T-cell (primary cell): ENCODE measurements around the gene REX1BD. TPM values are rescaled to one million over a fixed set of nuclear protein-coding genes. Genes with fewer than 3 reads are reported as not detected.

Experiments used
- ATAC-seq, 4 experiments: fragments of 200-7000 bp in 3 of 4; fragments of 150-1000 bp in 1 of 4; cut with Tn5 transposase; replicated peaks in 1 of 4; 1 replicate in 3 of 4; 2 replicates in 1 of 4; pipeline ENCODE4 v1.10.0; 2021; ENCODE audit warnings: moderate library complexity in 3 of 4, mild to moderate bottlenecking in 2 of 4, moderate number of reproducible peaks in 1 of 4
- CTCF ChIA-PET, 2 donors: fragments of 300-600 bp; sonication (Branson Sonifier 250); formaldehyde crosslinking; loops; one replicate each; lab custom pipeline; 2022; ENCODE audit warnings: antibody characterized with exemption in 2 of 2; lab: Charles Lee
- POLR2A ChIA-PET, 2 donors: fragments of 300-600 bp; sonication (Branson Sonifier 250); formaldehyde crosslinking; loops; one replicate each; lab custom pipeline; 2022; ENCODE audit warnings: antibody characterized with exemption in 2 of 2; lab: Charles Lee
- DNase-seq, 35 experiments: peaks; one replicate each; pipeline versions ENCODE4 v3.0.0 to v3.0.0-alpha.2; 2013 to 2023
- H3K27ac ChIP-seq: one replicate; pipeline ENCODE4 v1.5.1; 2013; ENCODE audit warnings: low read length
- H3K27me3 ChIP-seq, 2 experiments: replicated peaks in 1 of 2; 1 replicate in 1 of 2; 2 replicates in 1 of 2; pipeline versions ENCODE4 v1.6.1 to v1.7.0; 2013; ENCODE audit warnings: low read length in 1 of 2, mixed read lengths in 1 of 2; ENCODE audit not compliant: control insufficient read depth in 2 of 2, insufficient read depth in 2 of 2; ENCODE audit errors: extremely low read depth in 1 of 2
- H3K36me3 ChIP-seq, 2 donors: 1 replicate in 1 of 2; 2 replicates in 1 of 2; pipeline versions ENCODE4 v1.6.1 to v1.7.0; 2013; ENCODE audit warnings: low read length in 1 of 2; ENCODE audit not compliant: control insufficient read depth in 2 of 2, insufficient read depth in 1 of 2; ENCODE audit errors: extremely low read depth in 1 of 2
- H3K4me1 ChIP-seq, 2 experiments: 1 replicate in 1 of 2; 2 replicates in 1 of 2; pipeline versions ENCODE4 v1.6.1 to v1.7.0; 2013; ENCODE audit warnings: low read length in 2 of 2, mixed read lengths in 1 of 2; ENCODE audit not compliant: insufficient read depth in 2 of 2, control insufficient read depth in 1 of 2; ENCODE audit errors: extremely low read depth in 1 of 2
- H3K4me3 ChIP-seq, 2 donors: 1 replicate in 1 of 2; 2 replicates in 1 of 2; pipeline versions ENCODE4 v1.5.1 to v1.7.0; 2013; ENCODE audit warnings: mild to moderate bottlenecking in 2 of 2, low read length in 1 of 2, moderate library complexity in 1 of 2; ENCODE audit not compliant: control insufficient read depth in 1 of 2; ENCODE audit errors: extremely low read depth in 1 of 2
- H3K9me3 ChIP-seq: 2 replicates; pipeline ENCODE4 v1.7.0; 2013
- H3K27ac Mint-ChIP-seq, 2 donors: one replicate each; pipeline ENCODE4 v1.8.0; 2020 to 2021; ENCODE audit warnings: mild to moderate bottlenecking in 2 of 2, mixed read lengths in 2 of 2
- H3K27me3 Mint-ChIP-seq, 2 donors: one replicate each; pipeline ENCODE4 v1.8.0; 2021 to 2022; ENCODE audit warnings: mixed read lengths in 2 of 2
- H3K36me3 Mint-ChIP-seq: one replicate; pipeline ENCODE4 v1.8.0; 2021; ENCODE audit warnings: mixed read lengths
- H3K4me1 Mint-ChIP-seq, 3 donors: one replicate each; pipeline ENCODE4 v1.8.0; 2020 to 2022; ENCODE audit warnings: mixed read lengths in 3 of 3, mild to moderate bottlenecking in 1 of 3
- H3K4me3 Mint-ChIP-seq, 3 donors: one replicate each; pipeline ENCODE4 v1.8.0; 2020 to 2022; ENCODE audit warnings: mild to moderate bottlenecking in 3 of 3, mixed read lengths in 3 of 3, moderate library complexity in 3 of 3
- H3K9me3 Mint-ChIP-seq, 3 donors: one replicate each; pipeline ENCODE4 v1.8.0; 2020 to 2022; ENCODE audit warnings: mixed read lengths in 3 of 3
- WGBS: methylation state at CpG from one replicate; pipeline ENCODE4 v1.1.5; 2013; ENCODE audit warnings: missing lambda C conversion rate; ENCODE audit not compliant: insufficient coverage; 5-methylcytosine and 5-hydroxymethylcytosine counted together
- total RNA-seq, 35 experiments: library from RNA in 6 of 35; stranded (reverse) in 6 of 35; fragments of 120-200 nt in 1 of 35; gene quantifications; one replicate each; pipeline versions ENCODE4 v1.2.1 to v1.2.4 and lab custom pipeline; 2013 to 2026

The REX1BD gene
- total RNA-seq, 5 donors from 2014 or later (not counting 1 experiment from before 2014, with no cell fraction given): 91.8 to 166 (median 150) TPM

GRCh38 chr19:18558604-18559003, 30.0 kb upstream of the REX1BD start:
- Mint-ChIP-seq H3K4me1 (peaks cover 23 to 28% (median 23%) of the 10 kb centered on the region in 3 donors), H3K27ac (peak overlapping the region; percentile 90 to 92), H3K36me3 (peaks cover 8% of the 10 kb centered on the region), H3K9me3 (no peaks in the 10 kb centered on the region), H3K27me3 (no peaks in the 10 kb centered on the region), H3K4me3 (peak overlapping the region; percentile 87 to 90 (median 87))
- ChIA-PET CTCF (interaction anchor here (0.6 to 2.6 kb wide), 5 partner anchors 11 to 555 kb away, joined by 6 to 13 read pairs (median 11); partner anchors contain the start of genes ELL (in 1 of the 2), REX1BD (in 1 of the 2) and UBA52 (in 1 of the 2)), POLR2A (interaction anchor here (0.6 to 1.5 kb wide), 3 partner anchors 13 to 269 kb away, joined by 4 to 18 read pairs (median 5); partner anchors contain the start of gene UBA52 (in 2 of the 2))
- Histone ChIP-seq H3K4me3 (peak overlapping the region; percentile 80 to 85), H3K27me3 (no peaks in the 10 kb centered on the region), H3K4me1 (peaks cover 14 to 27% of the 10 kb centered on the region in 2 experiments), H3K27ac (peak overlapping the region; percentile 90), H3K9me3 (no peaks in the 10 kb centered on the region), H3K36me3 (peaks cover 2 to 18% of the 10 kb centered on the region in 2 donors)
- DNase-seq (peak in 1 of 35 experiments; percentile 25), ATAC-seq (no peak)
- WGBS: no CpG with 5 or more reads among the region's 3 CpGs

DNA sequence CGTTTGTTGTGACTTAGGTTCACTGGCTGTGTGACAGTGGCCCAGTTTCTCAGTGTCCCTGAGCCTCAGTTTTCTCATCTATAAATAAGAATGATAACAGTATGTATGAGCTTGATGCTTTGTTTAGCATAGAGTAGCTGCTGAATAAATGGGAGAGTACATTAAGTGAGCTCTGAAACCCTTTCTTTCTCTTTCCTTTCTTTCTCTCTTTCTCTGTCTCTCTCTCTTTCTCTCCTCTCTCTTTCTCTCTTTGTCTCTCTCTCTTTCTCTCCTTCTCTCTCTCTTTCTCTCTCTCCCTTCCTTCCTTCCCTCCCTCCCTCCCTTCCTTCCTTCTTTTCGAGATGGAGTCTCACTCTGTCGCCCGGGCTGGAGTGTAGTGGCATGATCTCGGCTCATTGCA, 28.9 kb upstream of the REX1BD start:
- H3K27ac Mint-ChIP-seq: peak overlapping the region in 1 of 2 donors; percentile 55
- ChIA-PET CTCF (no interaction called here), POLR2A (interaction anchor here in 1 of 2 donors (0.7 kb wide), 1 partner anchor 1293 kb away, joined by 5 read pairs; no protein-coding TSS in a partner anchor)
- Histone ChIP-seq H3K4me1 (peaks cover 14 to 27% of the 10 kb centered on the region in 2 experiments), H3K9me3 (no peaks in the 10 kb centered on the region), H3K27me3 (no peaks in the 10 kb centered on the region), H3K36me3 (peaks cover 2 to 29% of the 10 kb centered on the region in 2 donors), H3K4me3 (no peak overlapping the region), H3K27ac (peak overlapping the region; percentile 90)
- H3K4me1 Mint-ChIP-seq: peaks cover 23 to 28% (median 23%) of the 10 kb centered on the region in 3 donors
- ATAC-seq (no peak), DNase-seq (no peak)
- peak overlapping the region; percentile 87 to 90 (median 87) for H3K4me3 Mint-ChIP-seq
- H3K36me3 Mint-ChIP-seq: peaks cover 10% of the 10 kb centered on the region
- H3K9me3 Mint-ChIP-seq: no peaks in the 10 kb centered on the region
- no CpG with 5 or more reads among the region's 5 CpGs for WGBS
- no peaks in the 10 kb centered on the region for H3K27me3 Mint-ChIP-seq

GRCh38 chr19:18562086-18562485, 26.5 kb upstream of the REX1BD start:
- Histone ChIP-seq H3K27ac (no peak overlapping the region), H3K4me3 (no peak overlapping the region), H3K36me3 (peaks cover 7 to 52% of the 10 kb centered on the region in 2 donors), H3K9me3 (no peaks in the 10 kb centered on the region), H3K27me3 (no peaks in the 10 kb centered on the region), H3K4me1 (peaks cover 14 to 22% of the 10 kb centered on the region in 2 experiments)
- no peak overlapping the region for H3K27ac Mint-ChIP-seq
- 95% methylated on average over 8 of the region's 14 CpGs for WGBS
- peaks cover 18% of the 10 kb centered on the region for H3K36me3 Mint-ChIP-seq
- DNase-seq: no peak
- ChIA-PET CTCF (no interaction called here), POLR2A (no interaction called here)
- H3K4me1 Mint-ChIP-seq: peaks cover 23 to 28% (median 23%) of the 10 kb centered on the region in 3 donors
- no peaks in the 10 kb centered on the region for H3K27me3 Mint-ChIP-seq
- H3K9me3 Mint-ChIP-seq: no peaks in the 10 kb centered on the region
- ATAC-seq: no peak
- H3K4me3 Mint-ChIP-seq: no peak overlapping the region

DNA sequence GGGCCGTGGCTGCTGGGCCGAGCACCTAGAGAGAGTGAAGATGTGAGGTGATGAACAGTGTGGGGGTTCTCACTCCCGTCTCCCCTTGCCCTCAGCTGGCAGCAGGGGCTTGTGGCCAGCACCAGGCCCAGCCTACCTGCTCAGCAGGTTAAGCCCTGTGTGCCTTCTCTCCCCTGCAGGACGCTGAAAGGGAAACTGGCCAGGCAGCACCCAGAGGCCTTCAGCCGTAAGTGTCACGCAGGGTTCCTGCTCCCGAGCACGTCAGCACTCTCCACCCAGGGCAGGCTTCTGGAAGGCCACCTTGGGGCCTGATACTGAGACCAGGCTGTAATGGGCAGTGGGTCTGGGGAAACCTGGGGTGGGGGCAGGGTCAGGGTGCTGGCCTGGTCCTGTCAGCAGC, 21.6 kb upstream of the REX1BD start:
- H3K27me3 ChIP-seq: no peaks in the 10 kb centered on the region
- POLR2A ChIA-PET: interaction anchor here in 1 of 2 donors (0.6 kb wide), 1 partner anchor 29 kb away, joined by 8 read pairs; no protein-coding TSS in a partner anchor
- H3K4me3 ChIP-seq: no peak overlapping the region
- H3K27me3 Mint-ChIP-seq: no peaks in the 10 kb centered on the region
- H3K9me3 Mint-ChIP-seq: no peaks in the 10 kb centered on the region
- DNase-seq (no peak), ATAC-seq (no peak)
- no peak overlapping the region for H3K4me3 Mint-ChIP-seq
- peaks cover 20 to 68% of the 10 kb centered on the region in 2 donors for H3K36me3 ChIP-seq
- no peak overlapping the region for H3K27ac ChIP-seq
- WGBS: 97% methylated on average over 8 of the region's 8 CpGs
- peaks cover 6 to 8% (median 8%) of the 10 kb centered on the region in 3 donors for H3K4me1 Mint-ChIP-seq
- H3K4me1 ChIP-seq: peaks cover 0 to 9% of the 10 kb centered on the region in 2 experiments
- no peak overlapping the region for H3K27ac Mint-ChIP-seq
- CTCF ChIA-PET: no interaction called here
- H3K9me3 ChIP-seq: no peaks in the 10 kb centered on the region
- peaks cover 28% of the 10 kb centered on the region for H3K36me3 Mint-ChIP-seq

DNA sequence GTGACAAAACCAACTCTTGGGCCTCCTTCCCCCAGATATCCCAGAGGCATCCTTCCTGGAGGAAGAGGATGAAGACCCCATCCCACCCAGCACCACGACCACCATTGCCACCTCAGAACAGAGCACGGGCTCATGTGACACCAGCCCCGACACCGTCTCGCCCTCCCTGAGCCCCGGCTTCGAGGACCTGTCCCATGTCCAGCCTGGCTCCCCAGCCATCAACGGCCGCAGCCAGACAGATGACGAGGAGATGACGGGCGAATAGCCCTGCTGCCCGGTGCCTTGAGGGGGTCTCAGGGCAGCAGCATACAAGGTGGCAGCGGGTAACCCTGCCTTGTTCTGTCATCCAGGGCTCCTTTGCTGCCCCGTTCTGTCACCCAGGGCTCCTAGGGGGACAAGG, 20.2 kb upstream of the REX1BD start:
- peaks cover 11 to 23% of the 10 kb centered on the region in 2 experiments for H3K4me1 ChIP-seq
- H3K27me3 ChIP-seq: no peaks in the 10 kb centered on the region
- ATAC-seq (no peak), DNase-seq (no peak)
- H3K36me3 ChIP-seq: peaks cover 19 to 60% of the 10 kb centered on the region in 2 donors
- peaks cover 17 to 21% (median 20%) of the 10 kb centered on the region in 3 donors for H3K4me1 Mint-ChIP-seq
- no peak overlapping the region for H3K27ac ChIP-seq
- peaks cover 27% of the 10 kb centered on the region for H3K36me3 Mint-ChIP-seq
- ChIA-PET CTCF (no interaction called here), POLR2A (no interaction called here)
- H3K27me3 Mint-ChIP-seq: no peaks in the 10 kb centered on the region
- H3K4me3 Mint-ChIP-seq: no peak overlapping the region
- no peak overlapping the region for H3K27ac Mint-ChIP-seq
- no peaks in the 10 kb centered on the region for H3K9me3 Mint-ChIP-seq
- no peak overlapping the region for H3K4me3 ChIP-seq
- H3K9me3 ChIP-seq: no peaks in the 10 kb centered on the region
- WGBS: 99% methylated on average over 12 of the region's 15 CpGs

- H3K36me3 Mint-ChIP-seq: peaks cover 30% of the 10 kb centered on the region
- ATAC-seq: peak; percentile 94 to 96 (median 95)
- ChIA-PET POLR2A (interaction anchor here (0.8 to 1.8 kb wide), 4 partner anchors 14 to 51 kb away, joined by 3 to 21 read pairs (median 11); partner anchors contain the start of genes KXD1 (in 2 of the 2) and ELL (in 1 of the 2)), CTCF (interaction anchor here (0.5 to 2.1 kb wide), 10 partner anchors 9 to 348 kb away, joined by 3 to 24 read pairs (median 6); partner anchors contain the start of genes COPE (in 1 of the 2), DDX49 (in 1 of the 2), ELL (in 1 of the 2) and FKBP8 (in 1 of the 2))
- Histone ChIP-seq H3K4me3 (peak within 1 kb of the TSS; percentile 90 to 96), H3K27me3 (no peaks in the 10 kb centered on the region), H3K27ac (peak within 1 kb of the TSS; percentile 86), H3K36me3 (peaks cover 20 to 59% of the 10 kb centered on the region in 2 donors), H3K9me3 (no peaks in the 10 kb centered on the region), H3K4me1 (peaks cover 11 to 27% of the 10 kb centered on the region in 2 experiments)
- H3K27me3 Mint-ChIP-seq: no peaks in the 10 kb centered on the region
- peaks cover 20 to 23% (median 23%) of the 10 kb centered on the region in 3 donors for H3K4me1 Mint-ChIP-seq
- DNase-seq: peak; percentile 95 to 100 (median 98)
- H3K9me3 Mint-ChIP-seq: no peaks in the 10 kb centered on the region
- peak within 1 kb of the TSS; percentile 85 to 94 (median 93) for H3K4me3 Mint-ChIP-seq
- under 1% methylated on average over 73 of the region's 75 CpGs for WGBS
- H3K27ac Mint-ChIP-seq: peak within 1 kb of the TSS; percentile 92 to 94
Observed at GRCh38 chr19:18571564-18572344, 16.8 kb upstream of the REX1BD start, which contains the start of gene UBA52. UBA52 (plus strand) TSS chr19:18571857; CDS start chr19:18573301, 1,444 bp downstream.
